Measurements from ENCODE around the gene LRRFIP1.
A peak's percentile ranks its signal among the peaks of the same experiment; 100 is the strongest.

Gene LRRFIP1

GRCh38 chr2:237729681-237730475, 102.5 kb downstream of the LRRFIP1 start:
- no peak for DNase-seq

GRCh38 chr2:237731663-237732062, 104.3 kb downstream of the LRRFIP1 start:
- DNase-seq, result no peak

GRCh38 chr2:237732070-237732469, 104.7 kb downstream of the LRRFIP1 start:
- no peak for DNase-seq

GRCh38 chr2:237732790-237733381, 105.5 kb downstream of the LRRFIP1 start:
- DNase-seq, result no peak

GRCh38 chr2:237733677-237734300, 106.4 kb downstream of the LRRFIP1 start:
- no peak for DNase-seq

- no peak for DNase-seq
Measured at GRCh38 chr2:237734905-237735623, 107.7 kb downstream of the LRRFIP1 start.

- DNase-seq, result no peak
Measured at GRCh38 chr2:237735798-237736197, 108.4 kb downstream of the LRRFIP1 start.

GRCh38 chr2:237736783-237737182, 109.4 kb downstream of the LRRFIP1 start:
- no peak for DNase-seq

- DNase-seq, result no peak
Measured at GRCh38 chr2:237737196-237737865, 109.9 kb downstream of the LRRFIP1 start.

- DNase-seq, result no peak
Measured at GRCh38 chr2:237738255-237738654, 110.9 kb downstream of the LRRFIP1 start.

GRCh38 chr2:237739101-237739500, 111.7 kb downstream of the LRRFIP1 start:
- no peak for DNase-seq

- DNase-seq, result no peak
Measured at GRCh38 chr2:237742191-237742590, 114.8 kb downstream of the LRRFIP1 start.

- DNase-seq, result no peak
Measured at GRCh38 chr2:237742614-237743013, 115.2 kb downstream of the LRRFIP1 start.

GRCh38 chr2:237743024-237743423, 115.6 kb downstream of the LRRFIP1 start:
- DNase-seq, result no peak

GRCh38 chr2:237743561-237744269, 116.3 kb downstream of the LRRFIP1 start:
- DNase-seq, result no peak

- DNase-seq, result no peak
Measured at GRCh38 chr2:237744270-237744612, 116.9 kb downstream of the LRRFIP1 start.

- DNase-seq, result peak; percentile 82
Measured at GRCh38 chr2:237744613-237745249, 117.3 kb downstream of the LRRFIP1 start.

- no peak for DNase-seq
Measured at GRCh38 chr2:237745250-237745613, 117.8 kb downstream of the LRRFIP1 start.

- DNase-seq, result no peak
Measured at GRCh38 chr2:237746302-237747080, 119.1 kb downstream of the LRRFIP1 start.

GRCh38 chr2:237747189-237747588, 119.8 kb downstream of the LRRFIP1 start:
- no peak for DNase-seq

- DNase-seq, result no peak
Measured at GRCh38 chr2:237749002-237749401, 121.6 kb downstream of the LRRFIP1 start.

Data from left hindlimb (tissue), 1 donor.